ENCODE data around the gene HNRNPLL. TPM values are rescaled to one million over a fixed set of nuclear protein-coding genes. Genes with fewer than 3 reads are reported as not detected.

Gene HNRNPLL
- total RNA-seq, 3 donors from 2014 or later, result 48.3 to 75.1 (median 57.0) TPM

DNA sequence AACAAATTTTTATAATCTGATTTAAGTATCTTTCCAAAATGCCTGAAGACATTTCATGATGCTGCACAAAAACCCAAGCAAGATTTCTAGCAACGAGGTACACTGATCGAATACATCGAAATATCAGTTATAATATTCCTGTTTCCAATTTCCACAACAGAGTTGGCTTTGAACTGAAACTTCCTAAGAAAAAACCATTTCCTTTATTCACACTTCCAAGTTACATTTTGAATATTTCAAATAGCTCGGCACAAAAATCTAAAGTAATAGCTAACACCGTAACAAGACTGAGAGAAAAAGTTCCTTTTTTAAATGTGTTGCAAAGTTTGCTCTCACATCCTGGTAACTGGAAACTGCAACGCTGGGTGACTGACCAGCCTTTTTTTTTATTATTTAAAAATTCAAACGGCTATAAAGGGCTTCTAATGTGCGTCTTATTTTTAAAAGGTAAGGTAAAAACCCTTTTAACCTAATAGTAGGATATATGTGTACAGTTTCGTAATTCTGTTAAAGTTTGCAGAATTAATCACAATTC lies 1.7 kb downstream of the HNRNPLL start:
- Histone ChIP-seq H3K36me3 (no peaks in the 10 kb centered on the region), H3K4me1 (peaks cover 0 to 9% of the 10 kb centered on the region in 2 donors), H3K27me3 (no peaks in the 10 kb centered on the region), H3K9me3 (no peaks in the 10 kb centered on the region), H3K27ac (peak overlapping the region; percentile 99 to 100), H3K4me3 (peak overlapping the region; percentile 88 to 98 (median 96))
- DNase-seq (ENCODE audit: low spot score in 2 of 2), result no peak
- intact Hi-C loops (cut with DNase I; ENCODE audit: low total_unique reads), result no loop called here
- no peak for TF ChIP-seq POLR2AphosphoS5 (IDR thresholded peaks at IDR 0.05)
- TF ChIP-seq, protein P1, sequence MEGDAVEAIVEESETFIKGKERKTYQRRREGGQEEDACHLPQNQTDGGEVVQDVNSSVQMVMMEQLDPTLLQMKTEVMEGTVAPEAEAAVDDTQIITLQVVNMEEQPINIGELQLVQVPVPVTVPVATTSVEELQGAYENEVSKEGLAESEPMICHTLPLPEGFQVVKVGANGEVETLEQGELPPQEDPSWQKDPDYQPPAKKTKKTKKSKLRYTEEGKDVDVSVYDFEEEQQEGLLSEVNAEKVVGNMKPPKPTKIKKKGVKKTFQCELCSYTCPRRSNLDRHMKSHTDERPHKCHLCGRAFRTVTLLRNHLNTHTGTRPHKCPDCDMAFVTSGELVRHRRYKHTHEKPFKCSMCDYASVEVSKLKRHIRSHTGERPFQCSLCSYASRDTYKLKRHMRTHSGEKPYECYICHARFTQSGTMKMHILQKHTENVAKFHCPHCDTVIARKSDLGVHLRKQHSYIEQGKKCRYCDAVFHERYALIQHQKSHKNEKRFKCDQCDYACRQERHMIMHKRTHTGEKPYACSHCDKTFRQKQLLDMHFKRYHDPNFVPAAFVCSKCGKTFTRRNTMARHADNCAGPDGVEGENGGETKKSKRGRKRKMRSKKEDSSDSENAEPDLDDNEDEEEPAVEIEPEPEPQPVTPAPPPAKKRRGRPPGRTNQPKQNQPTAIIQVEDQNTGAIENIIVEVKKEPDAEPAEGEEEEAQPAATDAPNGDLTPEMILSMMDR (IDR thresholded peaks at IDR 0.05), result no peak
- no peak for TF ChIP-seq POLR2A (IDR thresholded peaks at IDR 0.05)

DNA sequence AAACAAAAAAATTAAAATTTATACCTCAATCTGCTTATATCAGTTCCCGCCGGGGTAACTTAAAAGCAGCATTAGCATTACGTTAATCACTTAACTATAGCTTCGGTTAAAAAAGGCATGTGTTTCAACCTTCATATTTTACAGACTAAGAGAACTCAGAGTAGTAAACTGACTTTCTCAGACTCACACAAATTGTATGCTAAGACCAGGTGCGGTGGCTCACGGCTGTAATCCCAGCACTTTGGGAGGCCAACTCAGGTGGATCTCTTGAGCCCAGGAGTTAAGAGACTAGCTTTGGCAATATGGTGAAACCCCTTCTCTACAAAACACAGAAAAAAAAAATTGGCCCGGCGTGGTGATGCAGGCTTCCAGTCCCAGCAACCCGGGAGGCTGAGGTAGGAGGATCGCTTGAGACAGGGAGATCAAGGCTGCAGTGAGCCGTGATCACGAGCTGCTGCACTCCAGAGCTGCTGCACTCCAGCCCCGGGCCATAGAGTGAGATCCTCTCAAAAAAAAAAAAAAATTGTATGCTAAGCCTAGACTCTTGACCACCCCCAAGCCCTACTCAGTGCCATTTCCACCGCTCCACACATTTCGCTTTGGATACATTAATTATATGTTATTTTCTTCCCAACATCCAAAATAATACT lies 2.4 kb downstream of the HNRNPLL start:
- Histone ChIP-seq H3K4me1 (peaks cover 0 to 9% of the 10 kb centered on the region in 2 donors), H3K9me3 (no peaks in the 10 kb centered on the region), H3K4me3 (peak overlapping the region; percentile 88 to 98 (median 96)), H3K36me3 (no peaks in the 10 kb centered on the region), H3K27me3 (no peaks in the 10 kb centered on the region), H3K27ac (peak overlapping the region; percentile 26 to 99)
- TF ChIP-seq POLR2AphosphoS5 (IDR thresholded peaks at IDR 0.05) (no peak), POLR2A (IDR thresholded peaks at IDR 0.05) (no peak)
- TF ChIP-seq, protein P1 (IDR thresholded peaks at IDR 0.05), result no peak
- DNase-seq (ENCODE audit: low spot score in 2 of 2), result no peak
- intact Hi-C loops (cut with DNase I; ENCODE audit: low total_unique reads), result no loop called here

DNA sequence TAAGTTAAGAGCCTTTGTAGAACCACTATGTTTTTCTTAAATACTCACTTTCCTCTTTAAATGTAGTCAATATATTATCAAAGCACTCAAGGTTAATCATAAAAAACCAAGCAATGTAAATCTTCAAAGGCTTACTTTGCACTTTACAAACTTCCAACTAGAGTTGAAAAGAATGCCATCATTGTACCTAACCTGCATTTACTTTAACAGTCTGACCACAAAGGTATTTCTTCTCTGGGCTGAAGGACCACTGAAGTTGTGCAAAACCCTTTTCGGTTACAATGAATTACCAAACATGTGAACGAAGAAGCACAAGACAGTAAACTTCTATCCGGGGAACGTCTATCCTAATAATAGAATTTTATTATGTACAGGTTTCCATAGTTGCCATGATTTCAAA lies 3.0 kb downstream of the HNRNPLL start:
- H3K4me1 ChIP-seq, result peaks cover 0 to 9% of the 10 kb centered on the region in 2 donors
- peak overlapping the region in 2 of 3 donors; percentile 96 to 98 for H3K4me3 ChIP-seq
- intact Hi-C loops (cut with DNase I; ENCODE audit: low total_unique reads), result no loop called here

DNA sequence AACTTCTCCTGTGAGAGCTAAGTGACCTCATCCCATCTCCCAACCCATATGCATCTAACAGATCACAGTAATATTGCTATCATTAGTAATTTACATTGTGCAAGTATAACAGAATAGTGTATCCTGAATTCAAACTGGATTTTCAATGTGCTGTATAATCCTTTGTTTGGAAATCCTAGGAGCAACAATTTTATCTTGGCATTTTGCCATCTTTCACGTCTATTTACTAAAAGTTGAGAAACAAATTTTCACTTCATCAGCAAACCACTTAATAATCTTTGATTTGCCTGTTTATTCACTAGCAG lies 3.8 kb downstream of the HNRNPLL start:
- TF ChIP-seq POLR2A (IDR thresholded peaks at IDR 0.05) (no peak), POLR2AphosphoS5 (IDR thresholded peaks at IDR 0.05) (no peak)
- TF ChIP-seq, protein P1 (IDR thresholded peaks at IDR 0.05), result no peak
- Histone ChIP-seq H3K9me3 (no peaks in the 10 kb centered on the region), H3K4me1 (peaks cover 0 to 9% of the 10 kb centered on the region in 2 donors), H3K27ac (peak overlapping the region; percentile 50 to 60), H3K27me3 (no peaks in the 10 kb centered on the region), H3K4me3 (peak overlapping the region in 1 of 3 donors; percentile 12), H3K36me3 (no peaks in the 10 kb centered on the region)
- intact Hi-C loops (cut with DNase I; ENCODE audit: low total_unique reads), result no loop called here
- no peak for DNase-seq (ENCODE audit: low spot score in 2 of 2)

More for the DNA sequence above, 3.0 kb downstream of the HNRNPLL start:
- DNase-seq (ENCODE audit: low spot score in 2 of 2), result no peak
- Histone ChIP-seq H3K27me3 (no peaks in the 10 kb centered on the region), H3K27ac (peak overlapping the region in 1 of 2 donors; percentile 99), H3K36me3 (no peaks in the 10 kb centered on the region), H3K9me3 (no peaks in the 10 kb centered on the region)
- TF ChIP-seq POLR2A (IDR thresholded peaks at IDR 0.05) (no peak), POLR2AphosphoS5 (IDR thresholded peaks at IDR 0.05) (no peak)
- TF ChIP-seq, protein P1 (IDR thresholded peaks at IDR 0.05), result no peak

DNA sequence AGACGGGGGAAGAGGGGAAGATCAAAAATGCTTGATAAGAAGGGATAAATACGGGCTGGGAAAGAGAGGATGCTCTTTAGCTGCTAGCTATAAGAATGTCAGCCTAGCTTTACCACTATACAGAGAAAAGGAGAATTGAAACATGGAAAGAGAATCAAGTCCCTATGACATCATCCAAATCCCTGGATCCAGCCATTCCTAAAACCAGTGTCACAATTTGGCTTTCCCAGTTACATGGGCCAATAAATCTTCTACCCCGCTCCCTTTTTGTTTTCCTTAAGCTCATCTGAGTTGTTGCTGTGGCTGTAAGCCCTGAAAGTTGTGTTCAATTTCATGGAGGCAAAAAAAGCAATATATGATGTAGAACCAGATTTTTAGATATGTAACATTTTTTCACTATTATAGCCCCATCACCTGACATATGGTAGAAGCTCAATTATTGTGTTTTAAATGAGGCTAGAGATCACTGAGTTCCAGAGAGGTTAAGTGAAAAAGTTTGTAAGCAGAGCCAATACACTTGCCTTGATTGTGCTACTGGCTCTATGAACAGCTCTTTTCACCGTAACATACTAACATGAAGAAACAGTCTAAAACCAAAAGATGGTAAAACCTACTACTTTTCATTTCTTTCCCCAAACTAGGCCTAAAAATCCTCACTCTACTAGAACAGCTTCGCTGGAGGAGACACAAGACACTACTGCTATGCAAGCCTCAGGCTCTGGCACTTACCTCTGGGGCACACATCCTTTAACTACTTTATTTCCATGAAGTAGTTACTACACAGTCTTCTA lies 4.3 kb downstream of the HNRNPLL start:
- H3K27ac ChIP-seq, result peak overlapping the region; percentile 50 to 60
- peak overlapping the region in 1 of 3 donors; percentile 12 for H3K4me3 ChIP-seq
- H3K27me3 ChIP-seq, result no peaks in the 10 kb centered on the region
- no peak for DNase-seq (ENCODE audit: low spot score in 2 of 2)
- intact Hi-C loops (cut with DNase I; ENCODE audit: low total_unique reads), result no loop called here
- H3K4me1 ChIP-seq, result peaks cover 0 to 9% of the 10 kb centered on the region in 2 donors
- TF ChIP-seq POLR2A (IDR thresholded peaks at IDR 0.05) (no peak), POLR2AphosphoS5 (IDR thresholded peaks at IDR 0.05) (no peak)
- TF ChIP-seq, protein P1 (IDR thresholded peaks at IDR 0.05), result no peak
- H3K36me3 ChIP-seq, result no peaks in the 10 kb centered on the region
- no peaks in the 10 kb centered on the region for H3K9me3 ChIP-seq
